Motor neuron (in vitro differentiated cells): ENCODE results near the gene FYN. TPM values are rescaled to one million over a fixed set of nuclear protein-coding genes. Genes with fewer than 3 reads are reported as not detected.
"Not testable (repeated sequence)": the region's sequence is repeated elsewhere in the genome, so short reads cannot be mapped to it uniquely, and the experiment has no call there.

Experiments
- ATAC-seq, 8 experiments: fragments of 200-7000 bp; cut with Tn5 transposase; replicated peaks in 6 of 8; 2 replicates each; pipeline ENCODE4 v1.8.0; 2021; ENCODE audit warnings: mild to moderate bottlenecking in 8 of 8, moderate library complexity in 8 of 8
- H3K27ac ChIP-seq, 2 donors: fragments of 250-450 bp; sonication (Bioruptor Pico); 2 replicates each; pipeline ENCODE4 v1.9.0; 2021; ENCODE audit warnings: antibody characterized with exemption in 2 of 2, mild to moderate bottlenecking in 2 of 2, moderate library complexity in 1 of 2
- H3K4me1 ChIP-seq, 2 donors: fragments of 250-450 bp; sonication (Bioruptor Pico); replicated peaks in 1 of 2; 2 replicates each; pipeline ENCODE4 v1.6.1; 2021; ENCODE audit warnings: antibody characterized with exemption in 2 of 2, mild to moderate bottlenecking in 2 of 2, moderate library complexity in 1 of 2
- H3K4me3 ChIP-seq, 5 donors: fragments of 250-450 bp; sonication (Bioruptor Pico); 2 replicates each; pipeline ENCODE4 v1.9.0; 2021; ENCODE audit warnings: antibody characterized with exemption in 5 of 5, mild to moderate bottlenecking in 5 of 5, moderate library complexity in 4 of 5
- WGBS, 10 experiments: fragments of 450-650 bp; shearing (Covaris generic); methylation state at CpG; one replicate each; pipeline ENCODE4 v1.0.0; 2022; 5-methylcytosine and 5-hydroxymethylcytosine counted together
- in situ Hi-C, 9 experiments: fragments of 400-800 bp; cut with MboI; loops; one replicate each; pipeline ENCODE4 v1.15.0; 2021; ENCODE audit warnings: low sequenced_read_pairs in 9 of 9, low pct_unique_long_range_greater_than_20kb in 2 of 9; ENCODE audit not compliant: unreplicated experiment in 9 of 9
- total RNA-seq, 8 experiments: library from RNA; unstranded; fragments of 300-600 nt; gene quantifications; 2 replicates each; pipeline versions ENCODE4 v1.2.3 to v1.2.4, GENCODE V29; 2022

FYN gene
- total RNA-seq, 8 experiments from 2014 or later, result 4.9 to 237 (median 111) TPM

GRCh38 chr6:111844921-111845320 lies 28.3 kb downstream of the FYN start:
- peaks cover 79 to 90% of the 10 kb centered on the region in 2 donors for H3K4me1 ChIP-seq
- no peak overlapping the region for H3K27ac ChIP-seq
- in situ Hi-C loops, result no loop called here
- no peak overlapping the region for H3K4me3 ChIP-seq
- WGBS, 10 experiments, result 33 to 100% (median 80%) methylated on average over 1 to 2 of the region's 2 CpGs; no CpG with 5 or more reads in 2 of the 10 experiments
- ATAC-seq, result peak in 3 of 8 experiments; percentile 6 to 42 (median 30)

DNA sequence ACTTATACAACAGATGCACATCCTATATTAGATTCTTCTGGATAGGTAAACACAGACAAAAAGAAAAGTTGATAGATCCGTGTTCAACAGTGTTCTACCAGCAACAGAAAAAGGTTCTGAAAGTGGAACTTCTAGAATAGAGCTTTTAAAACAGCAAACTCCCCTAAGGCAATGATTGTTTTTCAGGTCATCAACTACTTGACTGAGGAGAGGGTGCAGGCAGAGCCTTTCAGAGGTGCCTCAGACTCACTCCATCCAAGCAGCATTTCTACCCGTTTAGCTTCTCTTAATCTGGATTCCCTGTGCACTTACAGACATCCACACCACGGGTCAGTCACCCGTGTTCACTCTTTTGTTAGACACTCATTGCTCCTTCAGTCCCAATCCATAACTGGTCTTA lies 28.9 kb downstream of the FYN start:
- peaks cover 73 to 87% of the 10 kb centered on the region in 2 donors for H3K4me1 ChIP-seq
- no peak overlapping the region for H3K4me3 ChIP-seq
- ATAC-seq, result no peak
- 52 to 100% (median 66%) methylated on average over 1 to 4 of the region's 4 CpGs; no CpG with 5 or more reads in 1 of the 10 experiments for WGBS, 10 experiments
- no peak overlapping the region for H3K27ac ChIP-seq
- in situ Hi-C loops, result no loop called here

DNA sequence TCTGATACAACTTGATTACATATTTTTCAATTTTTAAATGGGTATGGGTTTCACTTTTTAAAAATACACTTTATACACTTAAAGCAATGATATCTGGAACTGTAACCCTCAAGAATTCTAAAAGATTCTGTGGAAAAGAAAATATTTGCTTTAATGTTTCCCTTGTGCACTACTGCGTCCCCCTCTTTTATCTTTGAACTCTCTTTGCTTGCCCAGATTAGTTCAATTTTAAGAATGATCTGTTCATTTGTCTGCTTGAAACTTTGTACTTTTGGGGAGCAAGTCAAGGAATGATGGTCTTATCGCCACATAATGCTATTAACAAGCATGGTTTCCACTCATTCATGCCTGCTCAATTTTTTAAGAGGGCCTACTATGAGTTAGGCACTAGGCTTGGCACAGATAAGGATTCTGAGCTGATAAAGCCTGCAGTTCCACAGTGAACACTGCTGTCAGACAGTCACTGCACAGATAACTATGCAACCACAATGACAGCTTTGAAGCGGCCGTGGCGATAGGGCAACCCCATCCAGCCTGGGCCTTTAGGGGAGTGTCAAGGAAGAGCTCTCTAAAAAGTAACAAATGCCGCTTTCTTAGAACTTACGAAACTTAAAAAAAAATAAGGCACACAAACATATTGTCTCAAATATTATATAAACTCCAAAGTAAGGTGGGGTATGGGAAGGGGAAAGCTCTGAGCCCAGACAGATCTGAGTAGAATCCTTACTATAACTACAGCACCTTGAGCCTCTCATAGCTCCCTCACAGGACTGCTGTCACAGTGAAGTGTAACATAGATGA lies 29.7 kb downstream of the FYN start:
- Histone ChIP-seq H3K4me3 (no peak overlapping the region), H3K27ac (no peak overlapping the region), H3K4me1 (peaks cover 65 to 81% of the 10 kb centered on the region in 2 donors)
- peak in 5 of 8 experiments; percentile 29 to 71 (median 55) for ATAC-seq
- in situ Hi-C loops, result no loop called here
- WGBS, 10 experiments, result 45 to 98% (median 88%) methylated on average over 2 to 7 of the region's 7 CpGs

- Histone ChIP-seq H3K27ac (peak overlapping the region; percentile 0 to 46), H3K4me3 (no peak overlapping the region), H3K4me1 (peaks cover 62 to 79% of the 10 kb centered on the region in 2 donors)
- WGBS, 10 experiments, result 0 to 83% (median 23%) methylated on average over 1 to 4 of the region's 4 CpGs; no CpG with 5 or more reads in 1 of the 10 experiments
- in situ Hi-C loops, result no loop called here
- peak in 5 of 8 experiments; percentile 48 to 82 (median 70) for ATAC-seq
Observed at GRCh38 chr6:111842891-111843290, 30.4 kb downstream of the FYN start.

DNA sequence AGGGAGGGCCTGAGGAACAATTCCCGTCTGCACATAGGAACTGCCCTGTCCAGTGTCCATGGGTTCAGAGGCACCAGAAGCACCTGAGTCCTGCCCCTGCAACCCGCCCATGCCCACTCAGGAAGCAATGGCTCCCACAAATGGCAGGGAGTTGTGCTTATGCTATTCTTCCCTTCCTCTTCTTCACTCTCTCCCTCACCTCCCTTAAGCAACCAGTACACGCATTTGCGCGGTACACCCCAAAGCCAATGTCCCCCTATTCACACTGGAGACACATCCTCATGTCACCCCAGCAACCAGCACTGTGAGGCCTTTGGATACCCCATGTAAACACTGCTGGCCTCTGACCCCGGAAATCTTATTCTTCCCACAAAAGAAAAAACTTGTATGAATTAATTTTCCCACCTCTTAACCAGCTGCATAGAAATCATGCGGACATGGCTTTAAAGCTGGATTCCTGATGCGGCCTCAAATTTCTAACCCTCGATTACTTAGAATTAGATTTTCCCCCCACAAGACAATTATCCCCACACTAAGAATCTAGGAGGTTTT lies 30.9 kb downstream of the FYN start:
- Histone ChIP-seq H3K4me1 (peaks cover 62 to 73% of the 10 kb centered on the region in 2 donors), H3K4me3 (no peak overlapping the region), H3K27ac (peak overlapping the region; percentile 0 to 46)
- WGBS, 10 experiments, result 57 to 100% (median 79%) methylated on average over 2 to 7 of the region's 9 CpGs; no CpG with 5 or more reads in 1 of the 10 experiments
- ATAC-seq, result peak in 3 of 8 experiments; percentile 12 to 24 (median 16)
- in situ Hi-C loops, result no loop called here

- in situ Hi-C loops, result no loop called here
- Histone ChIP-seq H3K4me1 (peaks cover 62 to 68% of the 10 kb centered on the region in 2 donors), H3K27ac (peak overlapping the region in 1 of 2 donors; percentile 0), H3K4me3 (no peak overlapping the region)
- WGBS, 10 experiments, result 37 to 92% (median 87%) methylated on average over 2 to 5 of the region's 6 CpGs; no CpG with 5 or more reads in 1 of the 10 experiments
- peak in 1 of 8 experiments; percentile 61 for ATAC-seq
Observed at GRCh38 chr6:111841822-111842221, 31.4 kb downstream of the FYN start.

- WGBS, 10 experiments, result 17 to 100% (median 62%) methylated on average over 1 to 4 of the region's 5 CpGs; no CpG with 5 or more reads in 1 of the 10 experiments
- no peak overlapping the region for H3K27ac ChIP-seq
- H3K4me3 ChIP-seq, result no peak overlapping the region
- ATAC-seq, result peak in 4 of 8 experiments; percentile 19 to 70 (median 45)
- in situ Hi-C loops, result no loop called here
- peaks cover 56 to 58% of the 10 kb centered on the region in 2 donors for H3K4me1 ChIP-seq
Observed at GRCh38 chr6:111840803-111841202, 32.4 kb downstream of the FYN start.

GRCh38 chr6:111838749-111839484 lies 34.3 kb downstream of the FYN start:
- 70 to 100% (median 90%) methylated on average over 1 to 5 of the region's 5 CpGs; no CpG with 5 or more reads in 2 of the 10 experiments for WGBS, 10 experiments
- in situ Hi-C loops, result no loop called here
- Histone ChIP-seq H3K27ac (no peak overlapping the region), H3K4me3 (no peak overlapping the region), H3K4me1 (peaks cover 37 to 39% of the 10 kb centered on the region in 2 donors)
- no peak for ATAC-seq

GRCh38 chr6:111837641-111838500 lies 35.4 kb downstream of the FYN start:
- in situ Hi-C loops, result no loop called here
- WGBS, 10 experiments, result 83 to 100% (median 92%) methylated on average over 2 to 7 of the region's 8 CpGs; no CpG with 5 or more reads in 3 of the 10 experiments
- Histone ChIP-seq H3K27ac (no peak overlapping the region), H3K4me1 (peaks cover 27 to 31% of the 10 kb centered on the region in 2 donors), H3K4me3 (no peak overlapping the region)
- no peak for ATAC-seq

GRCh38 chr6:111837007-111837406 lies 36.2 kb downstream of the FYN start:
- in situ Hi-C loops, result no loop called here
- WGBS, 10 experiments, result 94 to 100% (median 98%) methylated on average over 2 to 6 of the region's 6 CpGs
- no peak for ATAC-seq
- H3K4me1 ChIP-seq, result peaks cover 18 to 22% of the 10 kb centered on the region in 2 donors
- H3K27ac ChIP-seq, result no peak overlapping the region
- no peak overlapping the region for H3K4me3 ChIP-seq

DNA sequence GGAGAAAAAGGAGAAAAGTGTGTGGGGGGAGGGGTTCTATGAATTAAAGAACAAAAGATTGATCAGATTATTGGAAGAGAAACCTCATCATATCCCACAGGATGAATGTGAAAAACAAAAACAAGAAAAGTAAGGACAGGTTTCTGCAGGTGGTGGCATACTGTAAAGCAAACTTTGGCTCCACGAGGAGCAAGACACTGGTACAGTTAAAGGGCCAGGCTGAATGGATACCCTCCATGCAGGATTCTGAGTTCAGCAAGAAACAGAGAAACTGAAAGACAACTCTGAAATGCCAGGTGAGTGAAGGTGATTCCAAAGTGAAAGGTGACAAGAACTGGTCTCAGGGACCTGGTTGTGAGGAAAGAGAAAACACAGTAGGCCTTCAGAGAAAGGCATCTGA lies 37.4 kb downstream of the FYN start:
- Histone ChIP-seq H3K4me3 (no peak overlapping the region), H3K27ac (no peak overlapping the region), H3K4me1 (peaks cover 6 to 10% of the 10 kb centered on the region in 2 donors)
- WGBS, 10 experiments, result 40 to 100% (median 88%) methylated on average over 1 of the region's 1 CpG; no CpG with 5 or more reads in 1 of the 10 experiments
- in situ Hi-C loops, result no loop called here
- no peak for ATAC-seq

DNA sequence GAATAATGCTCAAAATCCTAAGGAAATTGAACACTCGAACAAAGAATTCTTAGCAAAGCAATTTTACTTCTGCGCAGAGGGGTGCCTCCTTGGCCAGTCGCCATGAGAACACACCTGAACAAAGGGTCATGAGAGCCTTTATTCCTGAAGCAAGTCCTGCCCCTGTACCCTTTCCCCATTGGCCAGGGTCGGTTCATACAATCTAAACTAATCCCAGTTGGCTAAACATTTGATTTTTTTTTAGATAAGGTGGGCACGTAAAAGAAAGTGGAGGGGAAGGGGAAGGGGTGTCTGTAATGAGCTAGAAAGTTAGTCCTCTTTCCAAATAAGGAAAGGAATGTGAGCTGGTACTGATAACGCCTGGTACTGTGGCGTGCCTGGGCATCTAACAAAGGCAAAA lies 37.9 kb downstream of the FYN start:
- 80 to 100% (median 88%) methylated on average over 1 to 6 of the region's 7 CpGs; no CpG with 5 or more reads in 1 of the 10 experiments for WGBS, 10 experiments
- in situ Hi-C loops, H3K4me1 ChIP-seq, H3K4me3 ChIP-seq, ATAC-seq, H3K27ac ChIP-seq: not testable (repeated sequence)
